ENCODE results near the gene QRICH2.
"Not testable (repeated sequence)": the region's sequence is repeated elsewhere in the genome, so short reads cannot be mapped to it uniquely, and the experiment has no call there.

QRICH2 gene

DNA sequence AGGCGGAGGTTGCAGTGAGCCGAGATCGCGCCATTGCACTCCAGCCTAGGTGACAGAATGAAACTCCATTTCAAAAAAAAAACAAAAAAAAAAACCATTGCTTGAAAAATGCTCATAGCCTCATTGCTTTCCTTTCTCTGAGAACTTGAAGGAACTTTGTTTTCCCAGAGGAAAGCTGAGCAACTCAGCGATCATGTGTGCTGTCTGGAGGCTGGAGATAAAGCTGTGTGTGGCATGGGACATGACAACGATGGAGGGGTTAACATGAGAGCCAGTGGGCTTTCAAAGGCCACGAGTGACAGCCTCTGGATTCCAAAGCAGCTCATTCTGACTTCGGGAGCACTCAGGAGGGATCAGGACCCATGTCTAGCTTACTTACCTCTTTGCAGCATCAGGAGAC, 21.6 kb upstream of the QRICH2 start:
- DNase-seq: no peak

DNA sequence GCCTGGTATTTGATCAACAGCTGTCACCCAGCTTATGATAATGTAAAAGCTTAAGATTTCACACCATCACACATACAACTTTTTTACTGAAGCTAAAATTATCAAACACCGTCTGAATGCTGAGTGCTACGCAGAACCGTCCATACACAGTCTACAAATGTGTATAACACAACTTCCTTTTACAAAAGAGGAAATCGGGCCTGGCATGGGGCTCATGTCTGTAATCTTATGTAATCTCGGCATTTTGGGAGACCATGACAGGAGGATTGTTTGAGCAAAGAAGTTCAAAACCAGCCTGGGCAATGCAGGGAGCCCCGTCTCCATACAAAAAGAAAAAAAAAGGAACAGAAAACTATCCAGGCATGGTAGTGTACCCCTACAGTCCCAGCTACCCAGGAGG, 19.6 kb upstream of the QRICH2 start:
- DNase-seq: no peak

DNA sequence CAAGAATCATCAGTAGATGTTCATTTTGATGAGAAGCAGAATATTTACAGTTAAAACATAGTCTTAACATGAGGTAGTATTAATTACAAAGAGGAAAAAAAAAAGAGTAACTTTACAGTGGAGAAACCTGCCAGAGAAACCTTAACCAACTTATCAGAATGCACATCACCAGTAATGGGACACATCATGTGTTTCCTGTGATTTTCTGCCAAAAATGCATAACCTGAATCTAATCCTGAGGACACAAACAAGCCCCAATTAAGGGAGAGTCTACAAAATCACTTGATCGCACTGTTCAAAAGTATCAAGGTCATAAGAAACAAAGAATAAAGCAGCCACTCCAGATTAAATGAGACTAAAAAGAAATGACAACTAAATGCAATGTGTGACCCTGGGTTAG, 18.2 kb upstream of the QRICH2 start:
- DNase-seq: no peak

DNA sequence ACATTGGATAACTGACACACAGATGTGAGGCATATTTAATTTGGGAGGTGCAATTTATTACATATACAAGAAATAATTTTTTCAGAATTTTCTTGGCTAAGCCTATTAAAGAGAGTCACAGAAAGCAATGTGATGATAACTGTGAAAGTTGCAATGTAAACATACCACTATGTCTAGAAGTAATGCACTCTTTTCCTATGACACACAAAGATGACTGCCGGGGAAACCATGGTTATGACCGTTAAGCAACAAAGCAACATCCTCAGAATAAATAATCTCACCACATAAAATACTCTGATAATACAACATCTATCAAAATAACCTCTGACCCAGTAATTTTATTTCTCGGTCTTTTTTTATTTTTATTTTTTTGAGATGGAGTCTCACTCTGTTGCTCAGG, 10.5 kb upstream of the QRICH2 start:
- DNase-seq: no peak

DNA sequence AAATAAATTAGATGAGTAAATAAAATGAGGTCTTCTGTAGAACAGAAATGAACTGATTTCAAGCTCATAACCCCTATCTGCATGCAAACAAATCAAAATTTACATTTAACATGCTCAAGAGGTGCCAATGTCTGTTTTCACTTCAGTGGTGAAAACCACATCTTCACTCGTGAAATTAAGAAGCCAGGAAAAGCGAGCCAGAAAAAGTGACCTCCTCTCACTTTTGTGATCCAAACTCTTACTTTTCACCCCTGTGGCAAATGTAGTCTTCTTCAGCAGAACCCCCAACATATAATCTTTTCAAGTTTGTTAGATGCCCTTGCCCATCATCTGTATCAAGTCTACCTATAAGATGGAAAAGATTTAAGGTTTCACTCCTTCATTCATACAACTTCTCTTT, 9.5 kb upstream of the QRICH2 start:
- DNase-seq: no peak

DNA sequence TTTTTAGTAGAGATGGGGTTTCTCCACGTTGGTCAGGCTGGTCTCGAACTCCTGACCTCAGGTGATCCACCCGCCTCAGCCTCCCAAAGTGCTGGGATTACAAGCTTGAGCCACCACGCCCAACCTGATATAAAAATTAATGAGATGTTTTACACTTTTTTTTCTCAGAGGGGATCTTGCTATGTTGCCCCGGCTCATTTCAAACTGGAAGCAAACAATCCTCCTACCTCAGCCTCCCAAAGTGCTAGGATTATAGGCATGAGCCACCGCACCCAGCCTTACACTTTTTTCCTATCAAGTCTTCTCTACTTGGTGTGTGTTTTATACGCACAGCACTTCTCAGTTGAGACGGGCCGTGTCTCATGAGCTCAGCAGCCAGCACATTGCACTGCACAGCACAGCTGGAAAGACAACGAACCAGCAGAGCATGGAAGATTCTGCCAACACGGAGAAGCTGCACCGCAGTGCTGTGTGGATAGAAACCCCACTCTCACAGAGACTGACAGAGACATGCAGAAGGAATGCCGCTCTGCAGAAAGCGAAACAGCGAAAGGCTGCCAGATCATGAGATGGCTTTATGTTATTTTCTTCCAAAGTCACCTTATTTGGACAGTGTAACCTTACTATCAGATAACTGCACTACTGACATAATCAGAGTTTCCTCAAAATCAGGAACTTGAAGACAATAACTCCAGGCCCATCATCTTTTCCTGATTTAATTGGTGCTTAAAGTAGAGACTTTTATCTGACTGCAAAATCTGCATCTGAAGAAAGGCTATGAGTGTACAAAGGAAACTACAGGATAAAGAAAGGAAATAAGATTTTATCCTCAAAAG, 6.5 kb upstream of the QRICH2 start:
- DNase-seq: no peak

DNA sequence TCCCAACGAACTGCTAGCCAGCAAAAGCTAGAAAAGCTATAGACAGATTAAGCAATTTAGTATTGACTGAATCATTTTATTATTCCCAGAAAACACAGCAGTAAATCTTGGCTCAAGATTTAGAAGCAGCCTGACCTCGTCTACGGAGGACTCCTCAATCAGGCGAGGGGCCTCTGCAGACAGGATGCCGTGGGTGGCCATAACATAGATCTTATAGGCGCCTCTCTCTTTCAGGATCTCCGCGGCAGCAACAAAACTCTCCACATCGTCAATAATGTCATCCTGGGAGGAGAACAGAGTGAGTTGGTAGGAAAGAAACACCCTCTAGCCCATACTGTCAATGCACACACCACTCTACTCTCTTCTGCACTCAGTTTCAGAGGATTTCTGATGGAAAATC, 4.7 kb upstream of the QRICH2 start:
- no peak for DNase-seq

DNA sequence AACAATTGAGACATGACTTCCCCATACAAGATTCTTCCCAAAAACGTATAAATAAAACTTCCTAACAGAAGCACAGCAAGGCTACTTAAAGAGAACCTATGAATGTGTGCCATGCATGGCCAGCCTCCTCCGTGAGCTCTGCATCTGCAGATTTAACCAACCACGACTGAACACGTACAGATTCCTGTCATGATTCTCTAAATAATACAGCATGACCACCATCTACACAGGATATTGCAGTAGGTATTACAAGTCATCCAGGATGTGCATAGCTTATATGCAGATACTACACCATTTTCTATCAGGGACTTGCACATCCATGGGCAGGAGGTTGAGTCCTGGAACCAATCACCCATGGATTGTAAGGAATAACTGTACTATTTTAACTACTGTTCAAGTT, 1.4 kb upstream of the QRICH2 start:
- no peak for DNase-seq

DNA sequence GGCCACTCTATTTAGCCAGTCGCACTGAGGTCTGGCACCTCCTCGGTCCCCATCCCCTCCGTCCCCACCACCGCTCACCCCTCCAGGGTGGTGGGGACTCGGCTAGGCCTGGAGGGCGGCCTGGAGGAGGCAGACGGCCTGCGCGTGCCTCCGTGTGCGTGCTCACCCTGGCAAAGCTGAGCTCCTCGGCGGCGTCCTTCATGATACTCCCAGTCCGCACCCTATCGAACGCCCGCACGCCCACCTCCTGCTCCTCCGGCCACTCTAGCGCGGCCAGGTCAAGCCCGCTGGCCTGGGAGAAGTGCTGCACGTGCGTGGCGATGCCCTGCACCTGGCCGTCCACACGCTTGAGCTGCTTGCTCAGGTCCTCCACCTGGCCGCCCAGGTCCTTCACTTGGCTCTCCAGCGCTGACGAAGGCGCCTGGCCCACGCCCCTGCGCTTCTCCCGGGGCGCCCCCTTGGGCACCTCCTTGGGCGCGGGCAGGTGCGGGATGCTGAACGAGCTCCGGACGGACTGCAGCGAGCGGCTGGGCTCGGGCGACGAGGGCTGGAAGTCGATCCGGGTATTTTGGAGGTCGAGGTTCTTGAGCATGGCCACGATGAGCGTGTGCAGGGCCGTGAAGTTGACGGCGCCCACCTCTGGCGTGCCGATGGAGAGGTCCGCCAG, 644 bp downstream of the QRICH2 start:
- no peak for DNase-seq

DNA sequence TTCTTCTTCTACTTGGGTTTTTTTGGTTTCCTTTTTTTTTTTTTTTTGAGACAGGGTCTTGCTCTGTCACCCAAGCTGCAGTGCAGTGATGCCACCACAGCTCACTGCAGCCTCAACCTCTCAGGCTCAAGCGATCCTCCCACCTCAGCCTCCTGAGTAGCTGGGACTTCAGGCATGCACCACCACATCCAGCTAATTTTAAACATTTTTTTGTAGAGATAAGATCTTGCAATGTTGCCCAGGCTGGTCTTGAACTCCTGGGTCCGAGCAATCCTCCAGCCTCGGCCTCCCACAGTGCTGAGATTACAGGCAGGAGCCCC, 3.0 kb downstream of the QRICH2 start:
- not testable (repeated sequence) for DNase-seq

DNA sequence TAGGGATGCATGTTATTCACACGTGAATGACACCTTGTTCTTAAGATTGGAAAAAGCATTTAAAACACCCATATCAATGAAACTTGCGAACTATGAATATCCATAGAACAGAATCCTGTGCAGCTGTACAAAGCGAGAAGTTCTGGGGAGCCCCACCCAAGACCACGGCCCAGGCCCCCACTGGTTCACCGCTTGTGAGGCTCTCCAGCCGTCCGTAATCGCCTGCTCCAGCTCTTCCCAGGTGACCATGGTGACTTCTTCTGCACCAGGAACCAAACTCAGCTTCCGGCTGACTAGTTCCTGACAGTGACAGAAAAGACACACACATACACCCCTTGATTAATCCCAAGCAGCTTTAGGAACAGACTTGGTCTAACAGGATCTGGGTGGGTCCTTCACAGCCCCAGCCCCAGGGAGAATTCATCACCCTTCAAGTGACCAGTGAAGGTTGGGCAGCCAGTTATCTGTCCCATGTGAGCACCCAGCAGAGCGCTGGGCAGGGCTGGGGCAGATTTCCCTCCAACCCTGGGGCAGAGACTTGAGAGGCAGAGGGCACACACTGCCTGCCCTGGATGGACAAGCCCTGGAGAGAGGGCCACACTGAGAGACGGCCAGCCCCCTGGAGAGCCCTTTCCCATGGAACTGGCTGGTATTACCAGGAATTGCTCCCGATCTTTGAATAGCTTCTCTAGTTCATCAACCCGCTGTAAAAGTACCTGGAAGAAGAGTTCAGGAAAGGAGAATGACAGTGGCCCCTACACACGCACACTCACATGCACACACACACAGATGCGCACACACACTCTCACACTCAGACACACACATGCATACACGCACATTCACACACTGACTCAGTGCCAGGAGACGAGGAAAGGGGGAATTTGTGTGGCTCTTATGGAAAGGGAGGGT, 3.6 kb downstream of the QRICH2 start:
- DNase-seq: no peak

DNA sequence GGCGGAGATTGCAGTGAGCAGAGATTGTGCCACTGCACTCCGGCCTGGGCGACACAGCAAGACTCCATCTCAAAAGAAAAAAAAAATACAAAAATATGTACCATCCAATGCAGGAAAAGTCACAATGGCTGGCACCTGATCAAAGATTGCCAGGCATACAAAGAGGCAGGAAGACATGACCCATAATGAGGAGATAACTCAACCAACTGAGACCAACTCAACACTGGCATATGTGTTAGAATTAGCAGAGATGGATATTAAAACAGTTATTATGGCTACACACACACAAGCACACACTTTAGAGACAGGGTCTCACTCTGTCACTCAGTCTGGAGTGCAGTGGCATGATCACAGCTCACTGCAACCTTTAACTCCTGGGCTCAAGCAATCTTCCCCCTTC, 10.6 kb downstream of the QRICH2 start:
- no peak for DNase-seq

DNA sequence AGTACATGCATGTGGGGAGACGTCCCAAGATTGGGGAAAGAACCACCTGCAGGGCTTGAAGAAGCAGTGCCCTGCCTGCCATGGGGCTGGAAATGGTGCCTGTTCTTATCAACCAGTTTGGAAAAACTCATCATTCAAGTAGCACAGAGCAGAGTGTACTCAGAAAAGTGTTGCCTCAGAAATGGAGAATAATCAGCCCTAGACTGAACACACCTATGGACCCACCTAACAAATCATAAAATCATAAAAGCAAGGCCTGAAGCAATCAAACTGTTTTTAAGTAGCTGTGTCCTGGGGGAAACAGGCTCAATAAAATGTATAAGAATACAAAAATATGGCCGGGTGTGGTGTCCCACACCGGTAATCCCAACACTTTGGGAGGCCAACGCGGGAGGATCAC, 11.2 kb downstream of the QRICH2 start:
- DNase-seq: no peak

DNA sequence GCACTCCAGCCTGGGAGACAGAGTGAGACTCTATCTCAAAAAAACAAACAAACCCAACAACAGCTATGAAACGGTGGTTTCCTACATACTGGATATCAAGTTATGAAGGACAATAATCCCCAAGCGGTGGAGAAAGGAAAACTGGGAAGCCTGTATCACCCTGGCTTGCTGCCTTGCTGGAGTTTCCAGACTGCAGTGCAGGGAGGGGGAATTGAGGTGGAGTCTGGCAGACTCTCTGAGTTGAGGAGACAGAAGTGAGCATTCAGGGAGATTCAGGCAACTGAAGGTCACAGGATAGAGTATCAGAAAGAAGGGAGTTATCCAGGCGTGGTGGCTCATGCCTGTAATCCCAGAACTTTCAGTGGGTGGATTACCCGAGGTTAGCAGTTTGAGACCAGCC, 11.9 kb downstream of the QRICH2 start:
- no peak for DNase-seq

DNA sequence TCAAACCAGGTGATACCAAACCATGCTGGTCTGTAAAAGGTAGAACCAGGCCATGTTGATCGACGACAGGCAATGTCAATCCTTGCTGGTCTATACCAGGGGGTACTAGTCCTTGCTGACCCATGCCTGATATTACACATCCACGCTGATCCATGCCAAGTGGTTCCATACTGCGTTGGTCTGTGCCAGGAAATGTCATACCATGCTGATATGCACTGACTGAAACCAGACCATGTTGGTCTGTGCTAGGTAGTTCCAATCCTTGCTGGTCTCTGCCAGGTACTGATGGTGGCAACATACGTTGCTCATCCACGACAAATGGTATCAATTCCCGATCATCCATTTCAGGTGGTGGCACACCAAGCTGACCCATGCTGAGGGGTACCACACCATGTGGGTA, 15.0 kb downstream of the QRICH2 start:
- DNase-seq: no peak

DNA sequence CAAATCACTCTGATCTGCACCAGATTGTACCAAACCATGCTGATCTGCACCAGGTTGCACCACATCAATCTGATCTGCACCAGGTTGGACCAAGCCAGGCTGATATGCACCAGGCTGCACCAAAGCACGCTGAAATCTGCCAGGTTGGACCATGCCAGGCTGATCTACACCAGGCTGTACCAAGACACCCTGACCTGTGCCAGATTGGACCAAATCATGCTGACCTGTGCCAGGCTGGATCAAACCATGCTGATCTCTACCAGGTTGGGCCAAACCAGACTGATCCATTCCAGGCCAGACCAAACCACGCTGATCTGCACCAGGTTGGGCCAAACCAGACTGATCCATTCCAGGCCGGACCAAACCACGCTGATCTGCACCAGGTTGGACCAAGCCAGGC, 15.5 kb downstream of the QRICH2 start:
- DNase-seq: no peak

DNA sequence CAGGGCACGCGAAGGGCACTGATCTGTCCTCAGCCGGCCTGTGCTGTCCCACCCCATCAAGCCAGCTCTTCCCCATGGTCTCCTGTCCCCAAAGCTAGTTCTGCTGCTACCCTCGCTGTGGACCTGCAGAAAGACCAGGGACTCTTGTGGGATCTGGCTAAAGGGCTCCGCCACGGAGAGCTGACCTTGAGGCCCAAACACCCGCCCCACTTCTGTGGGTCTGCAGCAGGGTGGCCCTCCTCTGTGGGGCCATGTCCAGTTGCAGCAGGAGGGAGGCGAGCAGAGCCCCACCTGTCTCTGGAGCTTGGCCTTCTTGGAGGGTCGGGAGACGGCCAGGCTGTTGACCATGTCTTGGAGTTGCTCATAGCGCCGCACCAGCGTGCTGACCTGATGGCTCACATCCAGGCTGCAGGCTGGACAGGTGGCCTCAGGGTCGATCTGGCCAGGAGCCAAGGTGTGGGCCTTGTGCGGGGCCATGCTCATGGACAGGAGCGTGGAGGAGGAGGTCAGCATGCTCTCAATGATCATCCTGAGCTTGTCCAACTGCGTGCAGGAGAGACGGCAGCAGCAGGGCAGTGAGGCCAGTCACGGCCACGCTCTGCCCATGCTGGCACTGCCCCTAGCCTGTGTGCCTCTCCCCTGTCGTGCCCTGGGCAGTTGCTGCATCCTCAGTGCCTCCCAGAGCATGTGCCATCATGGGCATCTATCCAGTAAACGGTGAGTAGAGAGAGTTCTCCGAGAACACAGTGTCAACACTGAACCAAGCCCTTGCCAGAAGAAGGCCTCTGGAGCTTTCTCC, 26.3 kb downstream of the QRICH2 start:
- DNase-seq: no peak

DNA sequence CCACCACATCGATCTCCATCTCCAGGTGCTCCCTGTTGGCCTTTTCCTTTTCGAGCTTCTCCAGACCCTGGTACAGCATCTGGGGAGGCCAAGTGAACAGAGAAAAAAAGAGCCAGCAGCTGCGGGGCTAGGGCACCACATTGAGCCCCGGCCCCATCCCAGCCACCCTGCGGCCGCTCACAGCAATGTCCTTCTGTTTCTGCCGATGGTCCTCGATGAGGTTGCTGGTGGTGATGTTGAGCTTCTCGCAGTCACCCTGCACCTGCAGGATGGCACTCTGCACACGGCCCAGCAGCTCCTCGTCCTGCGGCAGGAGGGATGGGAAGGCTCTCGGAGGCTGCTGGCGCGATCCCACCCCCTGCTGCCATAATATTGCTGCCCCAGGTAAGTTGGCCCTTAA, 27.4 kb downstream of the QRICH2 start:
- DNase-seq: no peak

DNA sequence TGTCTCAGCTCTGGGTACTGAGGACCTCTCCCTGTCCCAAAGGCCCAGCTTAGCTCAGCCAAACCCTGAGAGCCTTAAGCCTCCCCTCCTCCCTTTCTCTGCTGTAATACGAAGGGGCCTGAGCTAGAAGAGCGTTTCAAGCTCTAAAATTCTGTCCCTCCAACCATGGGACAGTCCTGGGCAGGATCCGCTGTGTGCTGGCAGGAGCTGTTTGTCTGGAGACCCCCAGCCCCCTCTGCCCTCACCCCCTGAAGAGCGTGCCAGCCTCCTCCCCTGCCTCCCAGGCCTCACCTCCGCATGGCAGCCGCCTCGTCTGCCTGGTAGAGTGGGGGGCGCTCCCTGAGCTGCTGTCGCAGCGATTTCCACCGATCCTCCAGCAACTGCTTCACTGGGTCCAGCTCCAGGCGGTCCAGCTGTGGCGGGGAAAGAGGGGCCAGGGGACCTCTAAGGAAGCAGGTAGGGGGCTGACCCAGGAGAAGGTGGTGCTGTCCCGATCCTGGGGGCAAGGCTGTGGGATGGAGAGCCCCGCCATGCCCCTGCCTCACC, 28.3 kb downstream of the QRICH2 start:
- no peak for DNase-seq

DNA sequence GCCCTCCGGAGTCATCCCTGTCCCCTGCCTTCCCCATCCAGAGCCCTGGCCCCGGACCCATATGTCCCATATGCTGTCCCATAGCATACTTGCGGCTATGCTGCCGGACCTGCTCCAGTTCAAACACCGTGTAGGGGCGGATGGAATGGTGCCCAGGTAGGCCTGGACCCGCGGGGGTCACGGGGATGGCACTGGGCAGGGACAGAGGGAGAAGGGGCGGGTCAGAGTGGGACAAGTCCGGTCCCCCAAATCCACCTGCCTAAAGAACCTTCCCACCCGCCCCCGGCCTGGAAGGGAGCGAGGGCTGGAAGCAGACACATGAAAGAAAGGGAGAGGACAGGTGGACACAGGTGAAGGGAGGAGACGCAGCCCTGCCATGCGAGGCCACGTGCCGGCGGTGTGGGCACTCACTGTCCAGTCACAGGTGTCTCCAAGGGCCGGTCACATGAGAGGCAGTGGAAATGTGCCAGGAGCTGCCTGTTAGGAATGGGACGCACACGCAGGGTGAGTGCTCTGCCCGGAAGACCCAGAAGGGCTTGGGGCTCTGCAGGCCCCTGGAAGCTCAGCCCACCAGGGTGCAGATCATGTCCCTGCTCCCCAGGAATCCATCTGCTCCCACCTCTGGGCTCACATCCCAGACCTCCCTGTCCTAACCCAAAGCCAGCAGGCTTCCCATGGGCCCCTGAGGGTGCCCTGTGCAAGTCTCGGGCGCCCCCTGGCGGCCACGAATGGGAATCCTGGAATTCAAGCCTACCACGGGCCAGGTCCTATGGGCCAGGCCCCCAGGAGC, 28.9 kb downstream of the QRICH2 start:
- peak; percentile 84 to 86 for DNase-seq

DNA sequence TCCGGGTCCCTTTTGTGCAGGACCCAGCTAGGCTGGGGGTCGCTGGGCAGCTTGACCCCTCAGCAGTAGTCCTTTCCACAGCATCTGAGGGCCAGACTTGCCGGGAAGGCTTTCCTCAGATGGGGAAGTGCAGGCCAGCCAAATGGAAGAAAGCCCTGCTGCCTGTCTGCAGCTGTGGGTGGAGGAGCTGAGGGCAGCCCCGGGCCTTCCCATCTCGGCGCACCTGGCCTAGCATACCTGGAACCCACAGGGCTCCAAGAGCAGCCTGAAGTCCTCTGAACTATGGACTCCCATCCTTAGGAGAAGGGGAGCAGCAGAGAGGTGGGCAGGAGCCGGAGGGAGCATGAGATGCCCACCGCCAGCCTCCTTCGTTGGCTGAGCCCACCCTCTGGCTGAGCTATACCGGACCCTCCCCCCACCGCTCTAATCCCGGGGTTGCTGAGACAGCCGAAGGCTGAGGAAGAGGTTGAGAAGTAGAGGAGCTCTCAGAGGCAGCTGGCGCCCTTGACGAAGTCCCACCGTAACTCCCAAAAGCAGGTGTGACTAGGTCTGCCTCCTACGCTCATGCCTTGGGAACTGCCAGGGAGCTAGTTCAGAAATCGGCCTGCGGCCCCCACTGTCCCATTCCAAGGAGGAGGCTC, 29.7 kb downstream of the QRICH2 start:
- DNase-seq: no peak

Data from activated CD4-positive, alpha-beta T cell treated with anti-CD3 and anti-CD28 coated beads, Interleukin-2, amount 50 U/mL, for 4 hours (primary cell).